HG02623 (cell line): ENCODE data around the gene MTA3.
A peak's percentile ranks its signal among the peaks of the same experiment; 100 is the strongest.

Experiments
- ATAC-seq: cut with Tn5 transposase; IDR thresholded peaks from one replicate; pipeline ENCODE4 v1.9.1; 2021; ENCODE audit warnings: moderate library complexity; ENCODE audit not compliant: unreplicated experiment

The MTA3 gene

GRCh38 chr2:42658306-42658705, 89.9 kb downstream of the MTA3 start:
- no peak for ATAC-seq

GRCh38 chr2:42659609-42660008, 91.2 kb downstream of the MTA3 start:
- no peak for ATAC-seq

GRCh38 chr2:42663106-42663780, 94.8 kb downstream of the MTA3 start:
- ATAC-seq = no peak

GRCh38 chr2:42663828-42664227, 95.4 kb downstream of the MTA3 start:
- no peak for ATAC-seq

- no peak for ATAC-seq
These were observed 105.7 kb downstream of the MTA3 start for GRCh38 chr2:42673989-42674579.

GRCh38 chr2:42675815-42676214, 107.4 kb downstream of the MTA3 start:
- no peak for ATAC-seq

GRCh38 chr2:42685303-42685702, 116.9 kb downstream of the MTA3 start:
- no peak for ATAC-seq

- ATAC-seq = no peak
These were observed 124.7 kb downstream of the MTA3 start for GRCh38 chr2:42693013-42693615.

GRCh38 chr2:42693688-42694479, 125.5 kb downstream of the MTA3 start:
- ATAC-seq = no peak

- no peak for ATAC-seq
These were observed 128.6 kb downstream of the MTA3 start for GRCh38 chr2:42696987-42697386.

- no peak for ATAC-seq
These were observed 130.5 kb downstream of the MTA3 start for GRCh38 chr2:42698940-42699339.

- no peak for ATAC-seq
These were observed 138.4 kb downstream of the MTA3 start for GRCh38 chr2:42706836-42707235.

GRCh38 chr2:42708179-42708578, 139.7 kb downstream of the MTA3 start:
- ATAC-seq = no peak

- no peak for ATAC-seq
These were observed 143.5 kb downstream of the MTA3 start for GRCh38 chr2:42711896-42712295.

- no peak for ATAC-seq
These were observed 144.5 kb downstream of the MTA3 start for GRCh38 chr2:42712934-42713333.

- no peak for ATAC-seq
These were observed 145.5 kb downstream of the MTA3 start for GRCh38 chr2:42713920-42714319.

- no peak for ATAC-seq
These were observed 146.3 kb downstream of the MTA3 start for GRCh38 chr2:42714686-42715085.

GRCh38 chr2:42721898-42722297, 153.5 kb downstream of the MTA3 start:
- ATAC-seq = no peak

GRCh38 chr2:42722320-42723190, 154.1 kb downstream of the MTA3 start:
- peak; percentile 93 for ATAC-seq

GRCh38 chr2:42723465-42723864, 155.0 kb downstream of the MTA3 start:
- no peak for ATAC-seq

- no peak for ATAC-seq
These were observed 156.5 kb downstream of the MTA3 start for GRCh38 chr2:42724886-42725285.
